Neural crest cell (in vitro differentiated cells): ENCODE data around the gene TFAP2E. TPM values are rescaled to one million over a fixed set of nuclear protein-coding genes. Genes with fewer than 3 reads are reported as not detected.

ENCODE experiments used
- DNase-seq: peaks from one replicate; pipeline ENCODE4 v3.0.0; 2021; ENCODE audit warnings: low read depth, mixed read lengths, low spot score
- H3K27ac Mint-ChIP-seq: one replicate; pipeline ENCODE4 v1.8.0; 2021; ENCODE audit warnings: mild to moderate bottlenecking, mixed read lengths; ENCODE audit not compliant: unreplicated experiment
- H3K27me3 Mint-ChIP-seq: 2 replicates; pipeline ENCODE4 v1.8.0; 2021; ENCODE audit warnings: low read depth, mild to moderate bottlenecking, mixed read lengths
- H3K36me3 Mint-ChIP-seq: 2 replicates; pipeline ENCODE4 v1.8.0; 2021; ENCODE audit warnings: low read depth, mild to moderate bottlenecking, mixed read lengths
- H3K4me1 Mint-ChIP-seq: 2 replicates; pipeline ENCODE4 v1.8.0; 2021; ENCODE audit warnings: mixed read lengths
- H3K4me3 Mint-ChIP-seq: one replicate; pipeline ENCODE4 v1.8.0; 2021; ENCODE audit warnings: mild to moderate bottlenecking, mixed read lengths
- H3K9me3 Mint-ChIP-seq: 2 replicates; pipeline ENCODE4 v1.8.0; 2021; ENCODE audit warnings: mixed read lengths
- total RNA-seq: library from RNA; stranded (reverse); gene quantifications from 2 replicates; pipeline ENCODE4 v1.2.1, GENCODE V29; 2021
- TF ChIP-seq, protein P1 (sequence below): fragments of 200-600 bp; sonication (generic); conservative IDR thresholded peaks from 2 replicates; pipeline ENCODE4 v1.5.0; 2021; ENCODE audit warnings: antibody characterized with exemption, mild to moderate bottlenecking

TFAP2E gene
- total RNA-seq, 1 donor from 2014 or later, result 0.61 TPM

- Mint-ChIP-seq H3K27me3 (no peaks in the 10 kb centered on the region), H3K36me3 (peaks cover 39% of the 10 kb centered on the region), H3K4me3 (no peak overlapping the region), H3K27ac (no peak overlapping the region), H3K9me3 (peaks cover 22% of the 10 kb centered on the region), H3K4me1 (peaks cover 23% of the 10 kb centered on the region)
- no peak for DNase-seq
- TF ChIP-seq, protein P1, sequence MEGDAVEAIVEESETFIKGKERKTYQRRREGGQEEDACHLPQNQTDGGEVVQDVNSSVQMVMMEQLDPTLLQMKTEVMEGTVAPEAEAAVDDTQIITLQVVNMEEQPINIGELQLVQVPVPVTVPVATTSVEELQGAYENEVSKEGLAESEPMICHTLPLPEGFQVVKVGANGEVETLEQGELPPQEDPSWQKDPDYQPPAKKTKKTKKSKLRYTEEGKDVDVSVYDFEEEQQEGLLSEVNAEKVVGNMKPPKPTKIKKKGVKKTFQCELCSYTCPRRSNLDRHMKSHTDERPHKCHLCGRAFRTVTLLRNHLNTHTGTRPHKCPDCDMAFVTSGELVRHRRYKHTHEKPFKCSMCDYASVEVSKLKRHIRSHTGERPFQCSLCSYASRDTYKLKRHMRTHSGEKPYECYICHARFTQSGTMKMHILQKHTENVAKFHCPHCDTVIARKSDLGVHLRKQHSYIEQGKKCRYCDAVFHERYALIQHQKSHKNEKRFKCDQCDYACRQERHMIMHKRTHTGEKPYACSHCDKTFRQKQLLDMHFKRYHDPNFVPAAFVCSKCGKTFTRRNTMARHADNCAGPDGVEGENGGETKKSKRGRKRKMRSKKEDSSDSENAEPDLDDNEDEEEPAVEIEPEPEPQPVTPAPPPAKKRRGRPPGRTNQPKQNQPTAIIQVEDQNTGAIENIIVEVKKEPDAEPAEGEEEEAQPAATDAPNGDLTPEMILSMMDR, result no peak
These were observed 40.5 kb upstream of the TFAP2E start for GRCh38 chr1:35532497-35533223.

GRCh38 chr1:35533586-35533985, 39.5 kb upstream of the TFAP2E start:
- H3K4me3 Mint-ChIP-seq, result no peak overlapping the region
- H3K9me3 Mint-ChIP-seq, result peaks cover 18% of the 10 kb centered on the region
- DNase-seq, result no peak
- no peaks in the 10 kb centered on the region for H3K27me3 Mint-ChIP-seq
- H3K4me1 Mint-ChIP-seq, result peaks cover 27% of the 10 kb centered on the region
- H3K27ac Mint-ChIP-seq, result no peak overlapping the region
- TF ChIP-seq, protein P1, result no peak
- peaks cover 33% of the 10 kb centered on the region for H3K36me3 Mint-ChIP-seq

DNA sequence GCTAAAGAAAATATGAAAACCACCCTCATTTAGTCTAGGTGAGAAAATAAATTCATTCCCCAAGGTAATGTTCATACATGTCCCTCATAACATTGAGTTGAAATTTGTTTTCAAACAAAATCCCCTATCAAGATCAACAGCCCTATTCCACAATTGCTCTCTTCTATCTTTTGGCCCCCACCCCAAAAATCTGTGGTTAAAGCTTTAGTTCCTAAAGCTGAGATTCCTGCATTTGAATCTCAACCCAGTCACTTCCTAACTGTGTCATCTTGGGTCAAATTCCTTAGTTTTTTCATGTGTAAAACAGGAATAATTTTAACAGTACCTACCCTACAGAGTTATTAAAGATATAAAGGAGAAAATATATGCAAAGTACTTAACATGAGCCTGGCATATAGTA, 37.9 kb upstream of the TFAP2E start:
- TF ChIP-seq, protein P1, result no peak
- Mint-ChIP-seq H3K27ac (no peak overlapping the region), H3K4me3 (no peak overlapping the region)

DNA sequence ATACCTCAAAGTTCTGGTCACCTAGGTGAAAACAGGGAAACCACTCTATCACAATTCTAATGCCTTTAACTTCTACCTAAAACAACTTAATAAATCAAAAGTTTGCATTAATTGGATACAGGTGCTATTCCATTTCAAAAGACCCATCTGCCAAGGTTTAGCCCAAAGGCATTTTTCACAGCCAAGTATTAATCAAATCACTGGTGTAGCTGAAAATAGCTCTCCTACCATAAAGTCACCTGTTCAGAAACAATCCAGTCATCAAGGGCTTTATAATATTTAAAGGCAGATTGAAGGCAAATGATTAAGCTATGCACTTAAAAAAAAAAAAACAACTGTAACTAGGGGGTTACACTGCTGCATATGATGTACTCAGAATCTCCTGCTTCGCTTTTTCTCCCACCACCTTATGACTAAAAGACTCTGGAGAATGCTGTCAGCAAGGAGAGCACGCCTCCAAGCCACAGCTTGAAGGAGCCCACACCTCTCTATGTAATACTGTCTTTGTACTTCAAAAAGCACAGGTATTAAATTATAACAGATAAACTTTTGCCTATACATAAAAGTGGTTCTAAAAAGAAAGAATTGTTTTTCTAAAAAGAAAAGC, 36.5 kb upstream of the TFAP2E start:
- Mint-ChIP-seq H3K4me3 (no peak overlapping the region), H3K27ac (no peak overlapping the region), H3K4me1 (peaks cover 47% of the 10 kb centered on the region), H3K9me3 (no peaks in the 10 kb centered on the region), H3K36me3 (peaks cover 6% of the 10 kb centered on the region), H3K27me3 (no peaks in the 10 kb centered on the region)
- no peak for DNase-seq
- TF ChIP-seq, protein P1, result no peak

More for the DNA sequence above, 37.9 kb upstream of the TFAP2E start:
- peaks cover 17% of the 10 kb centered on the region for H3K36me3 Mint-ChIP-seq
- peaks cover 44% of the 10 kb centered on the region for H3K4me1 Mint-ChIP-seq
- peaks cover 5% of the 10 kb centered on the region for H3K9me3 Mint-ChIP-seq
- no peak for DNase-seq
- H3K27me3 Mint-ChIP-seq, result no peaks in the 10 kb centered on the region

GRCh38 chr1:35537806-35538205, 35.3 kb upstream of the TFAP2E start:
- Mint-ChIP-seq H3K27me3 (no peaks in the 10 kb centered on the region), H3K36me3 (peaks cover 4% of the 10 kb centered on the region), H3K9me3 (no peaks in the 10 kb centered on the region), H3K4me1 (peaks cover 47% of the 10 kb centered on the region), H3K27ac (no peak overlapping the region), H3K4me3 (no peak overlapping the region)
- TF ChIP-seq, protein P1, result no peak
- DNase-seq, result no peak
